Heart left ventricle (tissue), 16 donors: ENCODE results near the gene SLX4IP. TPM values are rescaled to one million over a fixed set of nuclear protein-coding genes. Genes with fewer than 3 reads are reported as not detected.
A peak's percentile ranks its signal among the peaks of the same experiment; 100 is the strongest.

Source experiments
- ATAC-seq, 4 donors: fragments of 200-7000 bp; cut with Tn5 transposase; one replicate each; pipeline ENCODE4 v1.9.1; 2020 to 2022; ENCODE audit warnings: moderate library complexity in 4 of 4, mild to moderate bottlenecking in 3 of 4, moderate number of reproducible peaks in 1 of 4
- DNase-seq, 5 donors: peaks; one replicate each; pipeline ENCODE4 v3.0.0-alpha.2; 2020
- H3K27ac ChIP-seq, 12 donors: fragments of 200-600 bp; sonication (generic) in 4 of 12; one replicate each; pipeline versions ENCODE4 v1.5.0 to v1.8.0; 2016 to 2022; ENCODE audit warnings: mild to moderate bottlenecking in 2 of 12
- H3K27me3 ChIP-seq, 9 donors: fragments of 200-600 bp; sonication (generic) in 2 of 9; one replicate each; pipeline versions ENCODE4 v1.5.1 to v1.8.0; 2016 to 2022; ENCODE audit warnings: mild to moderate bottlenecking in 3 of 9
- H3K36me3 ChIP-seq, 9 donors: fragments of 200-600 bp; sonication (generic) in 2 of 9; one replicate each; pipeline versions ENCODE4 v1.5.0 to v1.8.0; 2018 to 2022; ENCODE audit warnings: mild to moderate bottlenecking in 2 of 9
- H3K4me1 ChIP-seq, 12 donors: fragments of 200-600 bp; sonication (generic) in 4 of 12; one replicate each; pipeline versions ENCODE4 v1.5.0 to v1.8.0; 2016 to 2022; ENCODE audit warnings: mild to moderate bottlenecking in 3 of 12
- H3K4me3 ChIP-seq, 12 donors: fragments of 200-600 bp; sonication (generic) in 4 of 12; one replicate each; pipeline versions ENCODE4 v1.5.0 to v1.8.0; 2017 to 2022; ENCODE audit warnings: mild to moderate bottlenecking in 9 of 12, moderate library complexity in 4 of 12
- H3K9me3 ChIP-seq, 12 donors: fragments of 200-600 bp; sonication (generic) in 4 of 12; one replicate each; pipeline versions ENCODE4 v1.5.0 to v1.8.0; 2016 to 2022; ENCODE audit warnings: mild to moderate bottlenecking in 1 of 12
- POLR2A ChIP-seq, 2 donors: fragments of 450-650 bp; IDR thresholded peaks; one replicate each; pipeline ENCODE4 v1.6.1; 2017; ENCODE audit warnings: antibody characterized with exemption in 2 of 2, mild to moderate bottlenecking in 2 of 2, moderate library complexity in 2 of 2
- WGBS, 4 donors: extraction: QIAGEN DNeasy Blood & Tissue Kit in 2 of 4; methylation state at CpG; one replicate each; pipeline versions ENCODE4 v1.1.5 to v1.1.7; 2013 to 2018; 5-methylcytosine and 5-hydroxymethylcytosine counted together
- intact Hi-C, 10 donors: fragments of 100-400 bp; cut with DNase I; formaldehyde crosslinking; loops; one replicate each; pipeline versions ENCODE4 v1.11.1 to v1.14.2; 2022
- polyA plus RNA-seq, 2 donors: library from polyadenylated mRNA; stranded (reverse); fragments of 200-250 nt; gene quantifications; one replicate each; pipeline ENCODE4 v1.2.3, GENCODE V29; 2013
- total RNA-seq, 9 donors: library from RNA; depleted of rRNA in 2 of 9; stranded (reverse); fragments of >200 nt in 2 of 9; fragmentation: NEBNext Ultra II Directional in 3 of 9; extraction: Animal tissue kit (Norgen Biotek cat#: 25700) in 3 of 9; gene quantifications; one replicate each; pipeline versions ENCODE4 v1.1.0 to v1.2.4, GENCODE V29; 2016 to 2023
- TF ChIP-seq, protein P1 (sequence below), 12 donors: fragments of 200-600 bp; sonication (generic) in 4 of 12; IDR thresholded peaks; one replicate each; pipeline versions ENCODE4 v1.5.0 to v1.8.0; 2018 to 2022; ENCODE audit warnings: antibody characterized with exemption in 12 of 12, mild to moderate bottlenecking in 5 of 12
- donor health status: ischemic (EF 13 %, LVEDD 7.1; RV severe dilation, severe dysfunction).
- donor health status: healthy with polysubstance abuse.
- donor health status: DM: no; HTN: yes; CAD: no.
- donor health status: DM: no; HTN: no; CAD: no.
- donor health status: ischemic (EF 25% LVEDD 6.9; RV normal size, moderate dysfunction).
- donor health status: ischemic (EF 25% LVEDD 5.7; RV mildly dilated, moderate dysfunction).
- donor health status: healthy.
- donor health status: DM: yes; HTN: yes; CAD: no.
- donor health status: ischemic (EF 35%, LVEDD 5.7; RV mildly dilated, moderate dysfunction).
- donor health status: nonischemic (EF 11% LVEDD 7.7; RV severe dilation, severe dysfunction).
- donor health status: DM: yes; HTN: yes; CAD: no.
- donor health status: PGD.
- donor health status: ischemic (EF 29% LVEDD 5.4; RV normal size, mild dysfunction).
- donor health status: nonischemic (EF 23%, LVEDD 6.1; RV moderate dilation, normal function).

SLX4IP gene
- total and polyA plus RNA-seq, 11 donors: 1.1 to 4.3 (median 2.4) TPM

DNA sequence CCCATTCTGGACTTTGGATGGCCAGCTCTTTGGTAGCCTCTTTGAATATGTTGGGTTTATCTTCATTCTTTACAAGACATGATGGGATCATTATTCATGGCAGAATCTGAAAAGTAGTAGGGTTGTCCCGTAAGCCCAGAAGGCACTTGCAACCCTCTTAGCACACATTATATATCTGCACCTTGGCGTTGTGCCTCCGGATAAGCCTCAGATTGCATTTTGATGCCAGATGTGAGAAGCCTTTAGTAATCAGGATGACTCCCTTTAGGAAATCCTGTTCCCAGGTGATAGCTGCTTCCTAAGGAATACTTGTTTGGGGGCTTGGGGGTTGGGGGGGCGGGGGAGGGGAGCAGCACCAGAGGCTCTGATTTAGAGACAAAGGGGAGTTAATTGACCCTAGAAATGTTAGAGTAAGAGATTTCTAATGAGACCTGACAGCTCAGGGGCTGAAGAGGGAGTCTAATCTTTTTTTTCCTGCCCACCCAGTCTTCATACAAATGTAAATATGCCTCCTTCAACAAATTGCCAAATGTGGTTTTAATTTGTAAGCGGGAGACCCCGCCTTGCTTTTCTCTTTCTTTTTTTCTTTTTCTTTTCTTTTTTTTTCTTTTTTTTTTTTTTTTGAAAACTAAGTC lies 183.6 kb downstream of the SLX4IP start:
- no peak overlapping the region for H3K4me3 ChIP-seq
- no peaks in the 10 kb centered on the region for H3K27me3 ChIP-seq
- no peaks in the 10 kb centered on the region for H3K9me3 ChIP-seq
- H3K4me1 ChIP-seq: peaks cover 0 to 35% (median 7%) of the 10 kb centered on the region in 12 donors
- ATAC-seq: no peak
- 67 to 76% (median 75%) methylated on average over 6 of the region's 6 CpGs for WGBS, 4 donors
- TF ChIP-seq, protein P1, sequence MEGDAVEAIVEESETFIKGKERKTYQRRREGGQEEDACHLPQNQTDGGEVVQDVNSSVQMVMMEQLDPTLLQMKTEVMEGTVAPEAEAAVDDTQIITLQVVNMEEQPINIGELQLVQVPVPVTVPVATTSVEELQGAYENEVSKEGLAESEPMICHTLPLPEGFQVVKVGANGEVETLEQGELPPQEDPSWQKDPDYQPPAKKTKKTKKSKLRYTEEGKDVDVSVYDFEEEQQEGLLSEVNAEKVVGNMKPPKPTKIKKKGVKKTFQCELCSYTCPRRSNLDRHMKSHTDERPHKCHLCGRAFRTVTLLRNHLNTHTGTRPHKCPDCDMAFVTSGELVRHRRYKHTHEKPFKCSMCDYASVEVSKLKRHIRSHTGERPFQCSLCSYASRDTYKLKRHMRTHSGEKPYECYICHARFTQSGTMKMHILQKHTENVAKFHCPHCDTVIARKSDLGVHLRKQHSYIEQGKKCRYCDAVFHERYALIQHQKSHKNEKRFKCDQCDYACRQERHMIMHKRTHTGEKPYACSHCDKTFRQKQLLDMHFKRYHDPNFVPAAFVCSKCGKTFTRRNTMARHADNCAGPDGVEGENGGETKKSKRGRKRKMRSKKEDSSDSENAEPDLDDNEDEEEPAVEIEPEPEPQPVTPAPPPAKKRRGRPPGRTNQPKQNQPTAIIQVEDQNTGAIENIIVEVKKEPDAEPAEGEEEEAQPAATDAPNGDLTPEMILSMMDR (IDR thresholded peaks at IDR 0.05): no peak
- TF ChIP-seq POLR2A (IDR thresholded peaks at IDR 0.05): no peak
- no peak overlapping the region for H3K27ac ChIP-seq
- intact Hi-C loops: no loop called here
- DNase-seq: no peak
- H3K36me3 ChIP-seq: peaks cover 0 to 5% (median 0%) of the 10 kb centered on the region in 9 donors

DNA sequence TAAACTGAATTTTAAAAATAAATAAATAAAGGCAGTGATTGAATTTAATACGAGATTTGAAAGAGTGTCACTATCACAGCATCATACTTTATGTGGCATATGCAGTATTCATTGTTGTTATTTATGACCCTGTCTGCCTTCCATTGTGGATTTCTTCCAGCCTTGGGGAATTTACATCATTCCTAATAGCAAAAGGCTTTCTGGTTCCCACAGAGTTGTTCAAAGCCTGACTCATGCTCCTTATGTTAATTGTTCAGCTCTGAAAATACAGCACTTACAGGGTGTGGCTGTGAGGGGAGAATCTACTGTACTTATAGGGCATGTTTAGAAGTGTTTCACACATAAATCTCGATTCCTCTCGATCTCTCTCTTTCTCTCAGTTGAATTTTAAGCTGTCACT lies 184.3 kb downstream of the SLX4IP start:
- H3K4me1 ChIP-seq: peaks cover 0 to 36% (median 7%) of the 10 kb centered on the region in 12 donors
- no peaks in the 10 kb centered on the region for H3K36me3 ChIP-seq
- H3K9me3 ChIP-seq: no peaks in the 10 kb centered on the region
- peak in 1 of 4 donors; percentile 62 for ATAC-seq
- TF ChIP-seq, protein P1 (IDR thresholded peaks at IDR 0.05): no peak
- no peak for TF ChIP-seq POLR2A (IDR thresholded peaks at IDR 0.05)
- H3K4me3 ChIP-seq: no peak overlapping the region
- H3K27ac ChIP-seq: peak overlapping the region in 5 of 12 donors; percentile 16 to 70 (median 26)
- WGBS, 4 donors: 68 to 84% (median 75%) methylated on average over 3 of the region's 3 CpGs
- DNase-seq: no peak
- intact Hi-C loops: no loop called here
- no peaks in the 10 kb centered on the region for H3K27me3 ChIP-seq

DNA sequence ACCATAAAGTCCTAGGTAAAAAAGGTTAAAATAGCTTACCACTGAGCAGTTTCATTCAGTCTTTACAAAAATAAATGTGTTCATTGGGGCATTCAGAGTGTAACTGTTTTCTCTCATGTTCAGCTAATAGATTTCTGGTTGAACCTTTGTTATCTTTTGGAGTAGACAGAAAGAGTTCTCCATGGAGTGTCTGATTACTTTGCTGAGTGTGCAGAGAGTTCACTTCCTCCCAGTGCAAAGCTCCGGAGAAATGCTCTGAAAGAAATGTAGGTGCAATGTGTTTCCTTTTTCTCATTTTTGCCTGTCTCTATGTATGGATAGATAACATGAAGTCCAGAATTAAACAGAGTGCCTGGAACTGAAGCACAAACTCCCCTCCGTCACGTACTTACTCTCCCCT lies 186.0 kb downstream of the SLX4IP start:
- TF ChIP-seq POLR2A (IDR thresholded peaks at IDR 0.05): no peak
- TF ChIP-seq, protein P1 (IDR thresholded peaks at IDR 0.05): no peak
- DNase-seq (no peak), ATAC-seq (no peak)
- intact Hi-C loops: no loop called here
- Histone ChIP-seq H3K4me3 (no peak overlapping the region), H3K27me3 (no peaks in the 10 kb centered on the region), H3K27ac (no peak overlapping the region), H3K36me3 (no peaks in the 10 kb centered on the region), H3K4me1 (peaks cover 0 to 36% (median 7%) of the 10 kb centered on the region in 12 donors), H3K9me3 (no peaks in the 10 kb centered on the region)
- 81 to 87% (median 84%) methylated on average over 3 of the region's 3 CpGs for WGBS, 4 donors

DNA sequence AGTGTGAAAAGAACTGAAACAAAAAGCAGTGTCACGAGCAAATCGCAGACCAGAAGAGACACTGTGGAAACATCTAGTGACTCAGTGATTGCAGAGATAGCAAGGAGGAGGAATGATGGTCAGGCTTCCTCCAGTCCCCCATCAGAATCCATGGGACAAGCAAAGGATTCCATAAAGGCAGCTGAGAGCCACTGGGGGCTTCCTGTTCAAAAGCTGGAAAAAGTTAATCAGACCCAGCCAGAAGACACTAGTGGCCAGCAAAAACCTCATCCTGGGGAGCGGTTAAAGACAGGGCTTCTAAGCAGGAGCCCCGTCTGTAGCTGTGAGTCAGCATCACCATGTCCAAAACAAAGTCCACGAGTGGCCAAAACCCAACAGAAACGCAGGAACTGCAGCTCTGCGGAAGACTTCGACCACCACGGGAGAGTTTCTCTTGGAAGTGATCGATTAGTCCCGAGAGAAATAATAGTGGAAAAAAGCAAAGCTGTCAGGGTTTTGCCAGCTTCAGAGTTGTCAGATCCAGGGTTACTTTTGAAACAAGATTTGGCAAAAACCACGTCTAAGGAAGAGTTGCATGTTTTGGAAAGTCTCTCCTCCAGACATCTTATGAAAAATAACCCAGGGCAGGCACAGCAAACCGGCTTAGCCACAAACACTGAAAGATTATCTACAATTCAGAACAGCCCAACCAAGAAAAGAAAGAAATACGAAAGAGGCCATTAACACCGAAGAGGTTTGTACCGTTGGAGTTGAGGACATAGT lies 187.7 kb downstream of the SLX4IP start:
- intact Hi-C loops: no loop called here
- no peaks in the 10 kb centered on the region for H3K27me3 ChIP-seq
- H3K27ac ChIP-seq: peak overlapping the region; percentile 45 to 77 (median 58)
- 65 to 77% (median 71%) methylated on average over 16 of the region's 16 CpGs for WGBS, 4 donors
- TF ChIP-seq POLR2A (IDR thresholded peaks at IDR 0.05): no peak
- TF ChIP-seq, protein P1 (IDR thresholded peaks at IDR 0.05): no peak
- DNase-seq: peak in 4 of 5 donors; percentile 54 to 63 (median 60)
- no peaks in the 10 kb centered on the region for H3K36me3 ChIP-seq
- peak overlapping the region in 6 of 12 donors; percentile 5 to 34 (median 12) for H3K4me3 ChIP-seq
- no peaks in the 10 kb centered on the region for H3K9me3 ChIP-seq
- H3K4me1 ChIP-seq: peaks cover 0 to 36% (median 7%) of the 10 kb centered on the region in 12 donors
- peak; percentile 74 to 92 (median 85) for ATAC-seq
